DOHH2 (cell line): ENCODE measurements around the gene ARID5B.

Experiments
- H3F3A ChIP-seq: fragments of 200-600 bp; sonication (generic), shearing (Covaris generic); 2 replicates; pipeline ENCODE4 v1.6.0; 2016; ENCODE audit warnings: antibody characterized with exemption, mild to moderate bottlenecking; ENCODE audit not compliant: control insufficient read depth, insufficient read depth
- H3K27ac ChIP-seq: fragments of 200-600 bp; sonication (generic); 2 replicates; pipeline ENCODE4 v1.5.1; 2014; ENCODE audit warnings: low read depth, mild to moderate bottlenecking, low read length, moderate library complexity
- H3K27me3 ChIP-seq: fragments of 200-600 bp; sonication (generic); 2 replicates; pipeline ENCODE4 v1.6.1; 2014; ENCODE audit warnings: mild to moderate bottlenecking, low read length, mixed read lengths; ENCODE audit not compliant: control insufficient read depth
- H3K36me3 ChIP-seq: fragments of 200-600 bp; sonication (generic); 2 replicates; pipeline ENCODE4 v1.6.1; 2014; ENCODE audit warnings: mild to moderate bottlenecking, low read length, moderate library complexity, mixed read lengths; ENCODE audit not compliant: control insufficient read depth
- H3K4me1 ChIP-seq: fragments of 200-600 bp; sonication (generic); 2 replicates; pipeline ENCODE4 v1.6.1; 2014; ENCODE audit warnings: mild to moderate bottlenecking, low read length, mixed read lengths; ENCODE audit not compliant: control insufficient read depth
- H3K4me2 ChIP-seq: fragments of 200-600 bp; sonication (generic); 2 replicates; pipeline ENCODE4 v1.6.0; 2014; ENCODE audit warnings: mild to moderate bottlenecking, low read length, moderate library complexity
- H3K4me3 ChIP-seq: fragments of 200-600 bp; sonication (generic); 2 replicates; pipeline ENCODE4 v1.5.1; 2014; ENCODE audit warnings: mild to moderate bottlenecking, low read length, mixed read lengths
- H3K79me2 ChIP-seq: fragments of 200-600 bp; sonication (generic); 2 replicates; pipeline ENCODE4 v1.6.1; 2014; ENCODE audit warnings: mild to moderate bottlenecking, low read length, mixed read lengths; ENCODE audit not compliant: control insufficient read depth
- H3K9me2 ChIP-seq: fragments of 200-600 bp; sonication (generic); replicated peaks from 2 replicates; pipeline ENCODE4 v1.6.1; 2014; ENCODE audit warnings: mild to moderate bottlenecking, low read length, mixed read lengths; ENCODE audit not compliant: control insufficient read depth
- H3K9me3 ChIP-seq: fragments of 200-600 bp; sonication (generic); 2 replicates; pipeline ENCODE4 v1.6.1; 2014; ENCODE audit warnings: antibody characterized with exemption, low read length, mixed read lengths; ENCODE audit not compliant: control insufficient read depth, insufficient read depth
- H4K20me1 ChIP-seq: fragments of 200-600 bp; sonication (generic); 2 replicates; pipeline ENCODE4 v1.6.0; 2014; ENCODE audit warnings: low read depth, mild to moderate bottlenecking, antibody characterized with exemption, low read length, moderate library complexity; ENCODE audit not compliant: control insufficient read depth, insufficient read depth
- EZH2phosphoT487 ChIP-seq: fragments of 200-600 bp; sonication (generic); IDR thresholded peaks from 2 replicates; pipeline ENCODE4 v1.6.1; 2017; ENCODE audit warnings: borderline replicate concordance, mild to moderate bottlenecking, antibody characterized with exemption, low read length, moderate library complexity, mixed read lengths
- TF ChIP-seq, protein P1 (sequence below): fragments of 200-600 bp; sonication (generic); IDR thresholded peaks from one replicate; pipeline ENCODE4 v1.5.1; 2014; ENCODE audit warnings: antibody characterized with exemption, mild to moderate bottlenecking, low read depth, low read length; ENCODE audit not compliant: poor library complexity, severe bottlenecking

The ARID5B gene

DNA sequence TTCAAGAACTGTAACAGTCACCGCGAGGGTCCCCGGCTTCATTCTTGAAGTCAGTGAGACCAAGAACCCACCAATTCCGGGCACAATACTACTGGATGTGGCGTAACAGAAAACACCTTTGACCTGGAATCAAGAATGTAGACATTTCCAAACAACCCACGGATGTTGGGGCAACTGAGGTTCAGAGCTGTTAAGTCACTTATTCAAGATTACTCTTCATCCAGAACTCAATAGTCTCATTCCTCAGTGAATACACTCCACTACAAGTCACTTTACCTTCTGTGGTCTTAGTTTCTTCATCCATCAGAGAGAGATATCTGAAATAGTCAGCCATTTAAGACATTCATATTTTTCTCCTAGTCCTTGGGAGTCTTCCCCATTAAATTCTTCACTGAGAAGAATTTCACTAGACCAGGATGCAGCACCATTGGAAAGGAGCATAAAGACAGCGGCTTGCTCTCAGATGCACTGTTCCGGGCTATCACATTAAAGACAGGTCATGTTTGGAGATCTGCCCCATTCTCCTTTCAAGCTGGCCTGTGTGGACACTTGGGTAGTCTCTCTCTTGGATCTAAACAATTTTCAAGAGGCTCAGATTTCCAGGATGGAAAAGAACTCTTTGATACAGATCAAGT is 32.3 kb upstream of the ARID5B start:
- Histone ChIP-seq H3K27me3 (no peaks in the 10 kb centered on the region), H3F3A (no peaks in the 10 kb centered on the region), H3K9me3 (no peaks in the 10 kb centered on the region), H3K4me1 (peaks cover 14% of the 10 kb centered on the region), H3K36me3 (no peaks in the 10 kb centered on the region), H3K9me2 (no peaks in the 10 kb centered on the region), H3K4me2 (no peak overlapping the region), H4K20me1 (no peaks in the 10 kb centered on the region), H3K79me2 (no peaks in the 10 kb centered on the region), H3K27ac (no peak overlapping the region), H3K4me3 (no peak overlapping the region)
- no peak for TF ChIP-seq EZH2phosphoT487
- TF ChIP-seq, protein P1, sequence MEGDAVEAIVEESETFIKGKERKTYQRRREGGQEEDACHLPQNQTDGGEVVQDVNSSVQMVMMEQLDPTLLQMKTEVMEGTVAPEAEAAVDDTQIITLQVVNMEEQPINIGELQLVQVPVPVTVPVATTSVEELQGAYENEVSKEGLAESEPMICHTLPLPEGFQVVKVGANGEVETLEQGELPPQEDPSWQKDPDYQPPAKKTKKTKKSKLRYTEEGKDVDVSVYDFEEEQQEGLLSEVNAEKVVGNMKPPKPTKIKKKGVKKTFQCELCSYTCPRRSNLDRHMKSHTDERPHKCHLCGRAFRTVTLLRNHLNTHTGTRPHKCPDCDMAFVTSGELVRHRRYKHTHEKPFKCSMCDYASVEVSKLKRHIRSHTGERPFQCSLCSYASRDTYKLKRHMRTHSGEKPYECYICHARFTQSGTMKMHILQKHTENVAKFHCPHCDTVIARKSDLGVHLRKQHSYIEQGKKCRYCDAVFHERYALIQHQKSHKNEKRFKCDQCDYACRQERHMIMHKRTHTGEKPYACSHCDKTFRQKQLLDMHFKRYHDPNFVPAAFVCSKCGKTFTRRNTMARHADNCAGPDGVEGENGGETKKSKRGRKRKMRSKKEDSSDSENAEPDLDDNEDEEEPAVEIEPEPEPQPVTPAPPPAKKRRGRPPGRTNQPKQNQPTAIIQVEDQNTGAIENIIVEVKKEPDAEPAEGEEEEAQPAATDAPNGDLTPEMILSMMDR: no peak

DNA sequence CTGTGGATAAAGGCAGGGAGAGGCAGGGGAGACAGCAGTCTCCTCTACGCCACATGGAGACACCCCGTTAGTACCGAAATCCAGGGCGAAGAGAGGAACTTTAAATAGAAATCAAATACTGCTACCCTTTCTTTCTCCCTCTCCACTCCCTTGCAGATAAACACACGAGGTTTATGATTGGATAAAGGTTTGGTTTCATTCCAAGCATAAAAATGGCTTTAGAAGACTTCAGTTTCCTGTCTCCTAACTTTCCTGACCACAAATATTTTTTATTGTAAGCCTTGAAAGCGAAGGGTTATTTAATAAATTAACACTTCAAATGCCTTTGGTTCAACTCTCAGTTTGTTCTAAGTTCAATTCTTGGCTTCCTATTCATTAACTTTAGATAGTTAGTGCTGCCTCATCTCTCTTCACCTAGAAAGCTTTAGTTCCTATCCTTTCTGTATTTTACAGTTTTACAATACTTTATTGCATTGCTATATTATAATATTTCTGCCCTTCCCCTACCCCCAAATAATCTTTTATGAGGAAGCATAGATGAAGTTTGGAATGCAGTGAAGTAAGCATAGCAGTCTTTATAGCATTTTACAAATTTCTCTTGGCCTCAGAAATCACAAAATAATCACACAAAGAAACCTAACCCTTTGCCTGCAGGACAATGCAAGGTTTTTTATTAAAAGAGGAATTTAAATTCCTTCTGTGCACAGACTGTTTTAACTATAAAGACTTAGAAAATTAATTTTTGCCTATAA is 31.5 kb upstream of the ARID5B start:
- no peak overlapping the region for H3K4me2 ChIP-seq
- no peak overlapping the region for H3K4me3 ChIP-seq
- H3K27ac ChIP-seq: no peak overlapping the region
- H3K27me3 ChIP-seq: no peaks in the 10 kb centered on the region
- H3K9me2 ChIP-seq: no peaks in the 10 kb centered on the region
- no peaks in the 10 kb centered on the region for H3K9me3 ChIP-seq
- no peaks in the 10 kb centered on the region for H4K20me1 ChIP-seq
- H3F3A ChIP-seq: no peaks in the 10 kb centered on the region
- H3K4me1 ChIP-seq: peaks cover 14% of the 10 kb centered on the region
- H3K79me2 ChIP-seq: no peaks in the 10 kb centered on the region
- no peak for TF ChIP-seq EZH2phosphoT487
- TF ChIP-seq, protein P1: no peak
- H3K36me3 ChIP-seq: no peaks in the 10 kb centered on the region

DNA sequence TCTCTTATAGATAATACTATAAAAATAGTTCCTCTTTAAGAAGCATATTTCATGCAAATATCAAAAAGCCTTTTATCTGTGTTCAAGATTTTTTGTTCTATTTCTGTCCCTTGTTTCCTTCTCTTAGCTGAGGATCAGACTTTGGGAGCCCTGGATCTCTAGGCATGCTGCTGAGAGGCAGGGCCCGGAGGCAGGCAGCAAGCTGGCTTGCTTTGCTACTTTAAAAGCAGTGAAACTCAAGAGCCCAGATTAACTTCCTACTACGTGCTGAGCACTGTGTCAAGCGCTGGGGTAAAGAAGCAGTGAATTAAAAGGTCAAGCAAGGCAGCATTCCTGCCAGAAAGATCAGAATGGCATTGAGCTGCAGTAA is 31.0 kb upstream of the ARID5B start:
- no peaks in the 10 kb centered on the region for H3K9me3 ChIP-seq
- H3K27ac ChIP-seq: no peak overlapping the region
- no peak overlapping the region for H3K4me3 ChIP-seq
- H3K79me2 ChIP-seq: no peaks in the 10 kb centered on the region
- H3K36me3 ChIP-seq: no peaks in the 10 kb centered on the region
- no peaks in the 10 kb centered on the region for H3K27me3 ChIP-seq
- H3K4me2 ChIP-seq: no peak overlapping the region
- TF ChIP-seq EZH2phosphoT487: no peak
- TF ChIP-seq, protein P1: no peak
- no peaks in the 10 kb centered on the region for H3F3A ChIP-seq
- no peaks in the 10 kb centered on the region for H4K20me1 ChIP-seq
- peaks cover 14% of the 10 kb centered on the region for H3K4me1 ChIP-seq
- H3K9me2 ChIP-seq: no peaks in the 10 kb centered on the region
